ENCODE measurements around the gene MAFG.

Gene MAFG

DNA sequence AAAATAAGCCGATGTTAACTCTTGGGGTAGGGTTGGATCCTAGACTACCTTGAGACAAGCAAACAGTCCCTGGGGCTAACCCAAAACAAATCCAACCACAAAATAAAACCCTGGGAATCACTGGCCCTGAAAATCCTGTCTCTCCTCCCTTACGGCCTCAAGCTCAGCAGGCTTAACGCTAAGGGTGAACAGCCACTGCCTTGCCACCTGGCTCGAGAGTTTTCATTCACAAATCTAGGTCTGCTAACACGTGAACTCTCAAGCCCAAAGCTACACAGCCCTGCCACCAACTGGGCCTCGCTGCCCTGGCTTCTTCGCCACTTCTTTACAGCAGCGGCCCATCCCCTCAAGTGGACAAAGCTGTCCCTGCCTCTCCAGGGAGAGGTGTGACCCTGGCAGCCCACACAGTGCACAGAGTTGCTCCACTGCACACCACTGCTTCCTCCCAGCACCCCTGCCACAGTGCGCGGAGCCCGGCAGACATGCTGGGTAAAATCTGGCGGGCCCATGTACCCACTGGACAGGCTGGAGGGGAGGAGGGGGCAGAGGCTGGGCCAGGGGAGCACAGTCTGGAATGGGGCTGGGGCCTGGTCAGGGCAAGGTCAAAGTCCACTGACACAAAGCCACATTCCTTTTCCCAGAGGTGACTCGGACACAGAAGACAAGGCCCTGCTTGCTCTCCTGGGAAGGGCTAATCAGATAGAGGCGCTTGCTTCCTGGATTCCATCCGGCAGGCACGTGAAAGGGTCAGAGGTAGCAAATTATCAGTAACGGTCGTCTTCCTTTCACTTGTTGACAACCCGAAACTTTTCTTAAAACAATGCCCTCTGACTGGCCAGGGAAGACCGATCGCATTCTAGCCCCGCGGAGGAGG lies 17.3 kb downstream of the MAFG start:
- DNase-seq (ENCODE audit: low read depth, low spot score): no peak

DNA sequence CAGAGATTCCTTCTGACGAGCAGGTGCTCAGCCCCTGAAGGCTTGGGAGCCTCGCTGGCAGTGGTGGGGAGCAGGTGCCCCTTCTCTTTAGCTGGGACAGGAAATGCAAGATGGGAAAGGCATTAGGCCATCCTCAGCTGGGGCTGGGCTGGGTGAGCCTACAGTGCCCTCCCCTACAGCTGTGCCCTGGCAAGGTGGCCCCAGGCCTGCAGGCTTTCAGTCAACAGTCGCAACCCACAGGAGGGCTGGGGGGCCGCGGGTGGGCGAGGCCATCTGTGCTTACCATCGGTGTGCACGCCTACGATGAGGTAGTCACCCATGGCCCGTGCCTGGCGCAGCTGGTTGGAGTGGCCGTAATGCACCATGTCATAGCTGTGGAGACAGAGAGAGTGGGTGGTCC lies 18.3 kb downstream of the MAFG start:
- no peak for DNase-seq (ENCODE audit: low read depth, low spot score)

DNA sequence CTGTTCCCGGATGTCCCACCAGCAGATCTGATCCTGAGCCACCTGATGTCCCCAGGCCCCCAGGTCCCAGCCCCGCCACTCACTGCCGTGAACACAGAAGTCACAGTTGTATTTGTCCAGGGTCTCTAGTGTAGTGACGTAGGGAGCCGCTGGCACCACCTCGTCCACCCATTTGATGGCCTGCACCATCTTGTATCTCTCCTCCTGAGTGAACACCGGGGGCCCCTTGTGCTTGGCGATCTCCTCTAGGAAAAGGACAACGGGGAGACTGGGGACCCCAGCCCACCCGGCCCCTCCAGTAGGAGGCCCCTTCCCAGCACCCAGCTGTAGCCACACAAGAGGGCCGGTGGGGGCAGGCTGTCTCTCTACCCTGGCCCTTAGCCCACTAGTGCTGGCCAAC lies 18.7 kb downstream of the MAFG start:
- DNase-seq (ENCODE audit: low read depth, low spot score): no peak

DNA sequence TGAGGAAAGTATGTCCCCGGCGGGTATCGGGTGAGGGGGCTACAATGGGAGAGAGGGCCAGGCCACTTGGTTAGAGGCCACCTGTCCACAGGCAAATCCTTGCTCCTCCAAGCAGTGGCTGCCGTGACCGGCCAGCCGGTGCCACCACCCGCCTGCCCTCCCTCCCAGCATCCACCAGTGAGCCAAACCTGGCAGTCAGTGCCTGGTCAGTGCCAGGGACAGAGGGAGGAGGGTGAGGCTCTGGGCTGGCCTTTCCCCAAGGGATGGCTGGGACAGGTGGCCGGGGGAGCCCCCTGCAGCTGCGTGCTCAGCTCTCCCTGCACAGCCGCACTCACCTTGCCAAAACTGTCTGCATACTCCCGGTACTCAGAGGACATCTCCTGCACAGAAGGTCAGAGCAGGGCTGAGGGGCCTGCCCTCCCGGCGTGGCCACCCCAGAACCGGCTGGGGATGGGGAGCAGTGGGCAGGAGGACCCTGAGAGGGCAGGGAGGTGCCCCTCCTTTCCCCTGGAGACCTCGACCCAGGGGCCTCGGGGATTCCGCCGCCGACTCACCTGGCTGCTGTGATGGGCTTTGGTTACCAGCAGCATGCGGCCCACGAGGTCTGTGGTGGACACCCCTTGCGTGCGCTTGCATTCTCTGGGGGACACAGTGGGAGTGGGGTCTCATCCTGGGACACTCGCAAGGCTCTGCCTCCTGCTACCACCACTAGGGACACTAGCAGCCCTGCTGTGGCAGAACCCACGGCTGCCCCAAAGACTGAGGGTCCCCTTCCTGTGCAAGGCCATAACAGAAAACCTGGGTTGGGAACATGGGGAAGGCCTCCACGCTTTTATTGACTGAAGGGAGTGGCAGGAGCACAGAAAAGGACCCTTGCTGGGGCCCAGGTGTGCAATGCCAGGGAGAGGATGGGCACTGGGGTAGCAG lies 20.1 kb downstream of the MAFG start:
- DNase-seq (ENCODE audit: low read depth, low spot score): no peak

DNA sequence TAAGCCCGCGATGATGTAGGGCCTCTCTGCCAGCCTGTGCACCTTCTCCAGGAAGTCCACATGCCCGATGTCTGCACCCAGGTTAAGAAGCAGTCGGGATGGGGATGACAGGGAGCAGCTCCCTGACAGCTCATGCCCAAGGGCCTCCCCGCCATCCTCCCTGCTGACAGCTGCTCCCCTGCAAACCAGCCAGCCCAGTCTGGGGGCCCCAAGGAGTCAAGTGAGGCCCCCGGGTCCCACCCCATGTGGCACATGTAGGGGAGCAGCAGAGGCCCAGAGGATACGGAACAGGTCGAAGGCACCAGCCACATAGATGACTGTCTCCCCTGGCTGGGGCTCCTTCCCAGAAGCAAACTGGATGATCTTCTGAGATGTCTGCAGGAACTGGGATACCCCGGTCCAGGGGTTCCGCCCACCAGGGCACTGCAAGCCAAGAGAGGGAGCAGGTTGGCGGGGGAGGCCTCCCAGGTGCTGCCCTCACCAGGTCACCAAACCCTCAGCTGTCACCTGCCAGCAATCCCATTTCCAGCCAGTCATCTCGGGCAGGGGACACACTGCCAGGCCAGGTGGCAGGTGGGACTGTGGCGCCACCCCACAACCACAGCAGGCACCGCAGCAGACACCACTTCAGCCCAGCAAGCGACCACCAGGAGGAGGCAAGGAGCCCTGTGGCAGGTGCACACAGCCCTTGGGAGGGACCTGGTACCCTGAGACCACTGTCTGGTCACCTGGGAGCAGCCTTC lies 20.9 kb downstream of the MAFG start:
- DNase-seq (ENCODE audit: low read depth, low spot score): no peak

DNA sequence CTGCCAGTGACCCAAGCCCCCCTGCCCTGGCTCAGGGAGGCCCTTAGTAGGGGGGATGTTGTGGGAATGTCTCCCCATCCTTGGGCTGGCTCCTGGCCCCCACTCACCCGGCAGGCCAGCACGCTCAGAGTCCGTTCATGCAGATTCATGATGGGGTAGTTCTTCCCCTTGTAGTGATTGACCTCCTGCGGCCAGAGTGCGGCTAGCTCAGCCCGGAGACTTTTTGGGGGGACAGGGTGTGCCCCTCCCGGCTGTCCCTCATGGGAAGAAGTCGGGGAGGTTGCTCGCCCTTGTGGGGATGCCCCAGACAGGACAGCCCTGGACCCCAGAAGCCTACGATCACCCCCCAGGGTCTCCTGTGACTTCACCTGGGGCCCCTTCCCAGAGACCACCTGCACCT lies 21.5 kb downstream of the MAFG start:
- no peak for DNase-seq (ENCODE audit: low read depth, low spot score)

DNA sequence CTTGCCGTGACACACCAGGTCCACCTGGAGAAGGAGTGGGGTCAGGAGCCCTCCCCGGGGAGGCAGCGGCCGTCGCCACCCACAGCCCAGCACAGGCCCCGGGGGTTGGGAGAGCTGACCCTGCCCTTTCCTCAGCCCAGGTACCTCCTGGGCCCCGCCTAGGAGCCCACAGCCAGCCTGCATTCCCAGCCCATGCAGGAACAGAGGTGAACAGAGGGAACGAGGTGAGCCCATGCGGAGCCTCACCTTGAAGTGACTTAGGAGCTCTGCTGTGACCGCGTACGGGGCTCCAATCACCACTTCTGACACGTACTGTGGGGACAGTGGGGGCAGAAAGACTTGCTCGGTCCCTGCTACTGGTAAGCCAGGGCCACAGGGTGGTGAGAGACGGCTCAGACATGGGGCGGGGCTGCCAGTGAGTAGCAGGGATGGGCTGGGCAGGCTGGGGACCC lies 22.1 kb downstream of the MAFG start:
- DNase-seq (ENCODE audit: low read depth, low spot score): no peak

DNA sequence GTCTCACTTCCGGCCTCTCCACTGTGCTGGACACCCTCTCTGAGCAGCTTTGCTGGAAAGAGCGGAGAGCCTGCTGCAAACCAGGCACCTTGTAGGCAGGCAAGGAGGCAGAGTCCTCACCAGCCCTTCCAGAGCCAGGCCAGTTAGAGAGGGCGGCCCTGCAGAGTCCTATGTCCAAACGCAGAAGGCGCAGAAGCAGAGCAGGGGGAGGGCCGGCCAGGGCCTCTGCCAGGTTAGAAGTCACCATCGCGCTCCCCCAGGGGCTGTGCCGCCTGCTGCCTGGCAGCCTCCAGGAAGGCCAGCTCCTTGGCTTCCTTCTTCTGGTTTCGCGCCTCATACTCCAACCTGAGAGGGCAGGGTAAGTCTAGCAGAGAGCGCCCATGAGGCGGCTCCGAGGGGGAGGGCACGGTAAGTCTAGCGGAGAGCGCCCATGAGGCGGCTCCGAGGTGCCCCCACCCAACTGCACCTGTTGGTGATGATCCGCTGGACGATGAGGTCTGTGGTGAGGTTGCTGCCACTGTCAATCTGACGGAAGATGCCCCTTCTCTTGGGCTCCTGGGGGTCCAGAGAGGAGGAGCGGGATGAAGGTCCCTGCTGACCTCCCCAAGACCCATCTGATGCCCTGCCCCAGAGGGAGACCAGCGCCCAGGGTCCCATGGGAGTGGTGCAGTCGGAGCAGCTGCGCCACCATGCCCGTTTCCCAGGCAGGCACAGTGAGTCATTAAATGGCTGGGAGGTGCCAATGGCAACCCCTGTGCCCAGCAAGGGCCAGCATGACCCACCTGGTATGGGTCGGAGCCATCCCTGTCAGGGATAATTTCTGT lies 22.7 kb downstream of the MAFG start:
- DNase-seq (ENCODE audit: low read depth, low spot score): no peak

DNA sequence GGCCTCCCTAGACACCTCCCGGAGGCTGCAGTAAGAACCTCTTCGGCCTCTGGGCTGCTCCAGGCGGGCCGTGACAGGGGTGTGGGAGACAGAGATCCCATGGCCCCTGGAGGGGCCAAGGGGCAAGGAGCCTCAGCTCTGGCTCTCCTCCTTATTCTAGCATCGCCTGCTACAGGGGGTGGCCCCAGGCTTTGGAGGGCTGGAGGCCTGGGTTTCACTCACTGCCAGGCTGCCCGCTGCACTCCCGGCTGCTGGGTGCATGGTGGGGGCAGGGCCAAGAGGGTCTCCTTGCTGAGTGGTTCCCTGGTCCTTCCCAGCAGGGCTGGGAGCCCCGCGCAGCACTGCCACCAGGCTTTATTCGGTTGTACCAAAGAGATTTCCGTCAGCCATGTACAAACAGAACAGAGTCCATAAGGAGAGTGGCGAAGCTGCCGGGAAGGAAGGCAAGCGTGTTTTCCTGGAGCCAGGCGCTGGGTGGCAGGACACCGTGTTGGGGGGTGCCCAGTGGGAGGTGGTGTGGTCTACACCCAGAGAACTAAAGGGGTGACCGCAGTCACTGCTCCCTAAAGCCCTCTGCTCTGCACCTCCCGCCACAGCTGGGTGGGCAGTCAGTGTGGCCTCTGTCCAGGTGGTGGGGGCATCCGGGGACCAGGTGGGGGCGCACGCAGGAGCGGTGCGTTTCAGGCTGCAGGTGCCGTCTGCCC lies 23.5 kb downstream of the MAFG start:
- no peak for DNase-seq (ENCODE audit: low read depth, low spot score)

DNA sequence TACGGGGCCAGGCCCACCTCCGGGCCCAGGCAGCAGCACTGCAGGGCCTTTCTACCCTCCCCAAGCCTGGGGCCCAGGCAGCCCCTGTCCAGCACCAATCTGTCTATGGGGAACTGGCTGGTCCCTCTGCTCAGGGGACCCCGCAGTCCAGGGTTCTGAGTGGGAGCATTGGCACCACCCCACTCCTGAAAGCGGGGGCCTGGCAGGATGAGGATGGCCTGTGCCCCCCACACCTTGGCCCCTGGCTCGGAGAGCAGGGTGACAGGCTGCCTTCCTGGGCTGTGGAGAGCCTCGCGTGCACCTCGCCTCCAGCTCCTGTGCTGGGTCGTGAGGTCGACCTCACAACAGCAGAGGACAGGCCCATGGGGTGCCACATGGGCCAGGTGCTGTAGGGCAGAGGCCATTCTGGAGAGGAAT lies 24.1 kb downstream of the MAFG start:
- DNase-seq (ENCODE audit: low read depth, low spot score): no peak

DNA sequence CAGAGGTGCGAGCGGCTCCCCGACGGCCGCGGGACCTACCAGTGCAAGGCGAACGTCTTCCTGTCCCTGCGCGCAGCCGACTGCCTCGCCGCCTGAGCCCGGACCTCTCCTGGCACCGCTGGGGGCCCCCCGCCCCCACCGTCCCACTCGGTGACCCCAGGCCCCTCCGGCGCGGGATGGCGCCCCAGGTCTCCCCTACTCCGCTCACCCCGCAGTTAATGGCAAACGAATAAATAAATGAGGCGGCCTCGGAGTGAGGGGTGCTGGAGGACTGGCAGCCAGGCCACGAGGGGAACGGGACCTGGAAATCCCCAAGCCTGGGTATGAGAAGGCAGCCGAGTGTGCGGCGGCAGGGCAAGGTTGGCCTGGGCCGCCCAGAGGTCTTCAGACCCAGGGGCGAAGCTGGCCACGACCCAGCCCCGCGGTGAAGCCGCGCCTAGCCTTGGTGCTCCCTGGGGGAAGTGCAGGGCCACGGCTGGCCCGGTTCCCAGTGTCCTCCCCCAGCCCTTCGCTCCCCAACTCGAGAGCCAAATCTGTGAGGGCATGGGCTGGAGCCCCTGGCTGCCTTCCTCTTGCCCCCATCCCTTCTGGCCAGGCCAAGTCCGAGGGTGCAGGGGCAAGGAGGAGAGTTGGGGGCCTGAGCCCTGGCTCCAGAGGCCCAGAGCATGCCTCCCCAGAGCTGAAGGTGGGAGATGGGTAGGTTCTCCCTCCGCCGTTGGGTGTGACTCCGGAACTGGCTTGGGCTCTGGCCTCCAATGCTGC lies 24.7 kb downstream of the MAFG start:
- no peak for DNase-seq (ENCODE audit: low read depth, low spot score)

DNA sequence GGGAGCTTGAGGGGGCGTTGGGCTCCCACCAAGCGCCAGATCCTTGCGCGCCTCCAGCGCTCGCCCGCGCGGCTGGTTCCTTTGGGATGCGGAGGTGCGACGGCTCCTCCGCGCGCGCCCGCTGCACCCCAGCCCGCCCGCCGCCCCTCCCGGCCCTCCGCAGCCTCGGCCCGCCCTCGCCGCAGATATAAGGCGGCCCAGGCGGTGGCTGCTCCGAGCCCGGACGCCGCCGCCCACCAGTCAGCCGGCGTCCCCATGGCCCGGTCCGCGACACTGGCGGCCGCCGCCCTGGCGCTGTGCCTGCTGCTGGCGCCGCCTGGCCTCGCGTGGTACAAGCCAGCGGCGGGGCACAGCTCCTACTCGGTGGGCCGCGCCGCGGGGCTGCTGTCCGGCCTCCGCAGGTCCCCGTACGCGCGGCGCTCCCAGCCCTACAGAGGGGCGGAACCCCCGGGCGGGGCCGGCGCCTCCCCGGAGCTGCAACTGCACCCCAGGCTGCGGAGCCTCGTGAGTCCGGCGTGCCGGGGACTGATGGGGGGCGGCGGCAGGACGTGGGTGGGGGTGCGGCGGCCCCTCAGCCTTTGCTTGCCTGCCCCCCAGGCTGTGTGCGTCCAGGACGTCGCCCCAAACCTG lies 25.4 kb downstream of the MAFG start, which contains the start of gene NPB:
Gene NPB (plus strand): TSS at position 216 of the 630 bp plus-strand sequence. CDS start 40 bp downstream, at position 256.
- DNase-seq (ENCODE audit: low read depth, low spot score): no peak

DNA sequence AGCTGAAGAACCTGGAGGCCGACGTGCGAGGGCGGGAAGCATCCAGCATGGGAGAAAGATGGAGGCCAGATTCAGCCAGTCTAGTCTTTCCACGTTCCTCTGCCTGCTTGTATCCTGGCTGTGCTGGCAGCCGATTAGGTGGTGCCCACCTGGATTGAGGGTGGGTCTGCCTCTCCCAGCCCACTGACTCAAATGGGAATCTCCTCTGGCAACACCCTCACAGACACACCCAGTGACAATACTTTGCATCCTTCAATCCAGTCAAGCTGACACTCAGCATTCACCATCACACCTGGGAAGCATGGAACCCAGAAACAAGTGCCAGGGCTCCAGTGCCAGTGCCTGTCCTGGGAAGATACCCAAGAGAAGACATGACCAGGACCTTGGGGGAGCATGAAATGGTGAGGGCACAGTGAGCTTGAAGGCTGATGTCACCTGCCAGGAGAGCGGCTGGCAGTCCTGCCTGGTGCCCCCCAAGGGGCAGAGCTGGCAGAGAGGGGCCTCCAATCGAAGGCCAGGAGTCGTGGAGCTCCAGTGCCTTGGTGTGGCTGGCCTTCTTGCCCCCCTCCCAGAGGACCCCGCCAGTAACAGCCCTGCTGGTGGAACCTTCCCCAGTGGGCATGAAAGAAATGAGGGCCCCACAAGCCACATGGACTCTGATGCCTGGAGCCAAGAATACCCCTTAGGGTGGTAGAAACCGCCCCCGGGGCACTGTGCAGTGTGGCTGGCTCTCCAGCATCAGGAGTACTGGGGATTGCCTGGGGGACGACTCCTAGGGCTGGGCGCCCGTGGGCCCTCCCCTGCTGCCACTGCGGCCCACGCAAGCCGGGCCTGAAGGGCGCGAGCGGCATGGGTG lies 26.1 kb downstream of the MAFG start:
- no peak for DNase-seq (ENCODE audit: low read depth, low spot score)

DNA sequence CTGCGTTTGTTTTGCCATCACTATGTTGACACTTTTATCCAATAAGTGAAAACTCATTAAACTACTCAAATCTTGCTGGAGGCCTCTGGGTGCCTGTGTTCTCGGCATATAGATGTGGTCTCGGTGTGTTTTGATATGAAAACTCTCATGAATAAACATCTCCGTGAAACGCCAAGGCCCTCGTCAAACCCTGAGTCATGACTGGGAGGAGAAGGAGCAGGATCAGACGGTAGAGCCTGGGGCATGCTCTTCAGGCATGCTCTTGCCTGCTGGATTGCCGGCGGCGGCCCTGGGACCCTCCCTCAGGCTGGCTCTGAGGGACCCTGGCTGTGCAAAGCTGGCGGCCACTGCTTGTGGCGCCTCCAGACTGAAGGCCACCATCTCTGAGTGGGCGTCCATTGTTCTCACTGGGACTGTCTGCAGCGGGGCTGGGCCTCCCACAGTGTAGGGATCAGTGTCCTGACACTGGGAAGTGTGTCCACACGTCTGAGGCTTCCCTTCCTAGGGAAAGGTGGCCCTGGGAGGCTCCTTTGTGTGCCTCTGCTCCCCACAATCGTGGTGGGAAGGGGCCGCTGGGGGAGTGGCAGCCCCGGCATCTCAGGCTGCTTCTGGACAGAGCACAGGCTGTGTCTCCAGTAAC lies 27.2 kb downstream of the MAFG start:
- no peak for DNase-seq (ENCODE audit: low read depth, low spot score)

DNA sequence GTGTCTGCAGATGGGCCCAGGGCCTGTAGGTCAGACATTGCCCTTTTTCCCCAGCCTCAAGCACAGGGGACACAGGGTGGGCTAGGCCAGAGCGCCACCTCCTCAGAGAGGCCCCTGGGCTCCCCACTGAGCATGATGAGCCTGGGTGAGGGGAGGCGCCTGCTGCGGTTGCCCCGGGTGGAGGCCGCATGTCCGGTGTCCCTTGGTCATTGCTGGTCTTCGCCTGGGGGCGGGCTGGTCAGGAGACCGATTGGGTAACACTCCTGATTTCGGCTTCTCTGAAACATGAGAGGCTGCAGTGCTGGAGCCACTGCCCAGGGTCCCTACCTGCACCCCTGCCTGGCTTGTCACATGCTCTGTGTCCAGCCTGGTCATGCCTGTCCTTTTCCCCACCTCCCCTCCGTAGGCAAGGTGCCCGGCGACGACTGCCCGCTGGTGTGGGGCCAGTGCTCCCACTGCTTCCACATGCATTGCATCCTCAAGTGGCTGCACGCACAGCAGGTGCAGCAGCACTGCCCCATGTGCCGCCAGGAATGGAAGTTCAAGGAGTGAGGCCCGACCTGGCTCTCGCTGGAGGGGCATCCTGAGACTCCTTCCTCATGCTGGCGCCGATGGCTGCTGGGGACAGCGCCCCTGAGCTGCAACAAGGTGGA lies 27.9 kb downstream of the MAFG start:
- no peak for DNase-seq (ENCODE audit: low read depth, low spot score)

DNA sequence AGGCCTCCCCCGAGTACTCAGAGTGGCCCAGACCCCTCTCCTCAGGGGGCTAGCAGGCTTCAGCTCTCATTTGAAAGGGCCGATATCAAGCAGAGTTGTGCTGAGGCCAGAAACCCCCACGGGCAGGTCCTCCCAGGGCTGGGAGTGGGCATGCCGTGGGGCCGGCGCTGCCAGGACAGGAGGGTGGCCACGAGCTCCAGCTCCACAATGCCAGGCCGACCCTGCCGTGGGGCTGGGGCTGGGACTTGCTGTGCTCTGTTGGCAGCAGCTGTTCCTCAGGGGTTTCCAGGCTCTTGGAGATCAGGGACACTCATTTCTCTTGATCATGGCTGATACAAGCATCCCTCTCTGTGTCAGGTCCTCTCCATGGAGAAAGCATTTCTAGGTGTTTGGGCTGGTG lies 28.6 kb downstream of the MAFG start:
- DNase-seq (ENCODE audit: low read depth, low spot score): no peak

Data from smooth muscle cell of the brain vasculature (primary cell).